Measurements from ENCODE around the gene SNX30.

The SNX30 gene

GRCh38 chr9:112886351-112886750 is 135.8 kb downstream of the SNX30 start:
- DNase-seq (ENCODE audit: low read depth), result no peak

- no peak for DNase-seq (ENCODE audit: low read depth)
Observed at GRCh38 chr9:112887381-112887780, 136.8 kb downstream of the SNX30 start.

- no peak for DNase-seq (ENCODE audit: low read depth)
Observed at GRCh38 chr9:112890106-112891081, 139.8 kb downstream of the SNX30 start, which contains the start of gene SLC46A2. Gene SLC46A2 (minus strand): TSS chr9:112890876. CDS start chr9:112890681, 195 bp downstream.

- DNase-seq (ENCODE audit: low read depth), result no peak
Observed at GRCh38 chr9:112891521-112891920, 141.0 kb downstream of the SNX30 start.

GRCh38 chr9:112892981-112893380 is 142.4 kb downstream of the SNX30 start:
- DNase-seq (ENCODE audit: low read depth), result no peak

- no peak for DNase-seq (ENCODE audit: low read depth)
Observed at GRCh38 chr9:112894041-112894440, 143.5 kb downstream of the SNX30 start.

GRCh38 chr9:112894699-112895098 is 144.1 kb downstream of the SNX30 start:
- no peak for DNase-seq (ENCODE audit: low read depth)

- no peak for DNase-seq (ENCODE audit: low read depth)
Observed at GRCh38 chr9:112896131-112896530, 145.6 kb downstream of the SNX30 start.

- DNase-seq (ENCODE audit: low read depth), result no peak
Observed at GRCh38 chr9:112898872-112899311, 148.3 kb downstream of the SNX30 start.

- DNase-seq (ENCODE audit: low read depth), result no peak
Observed at GRCh38 chr9:112900488-112900887, 149.9 kb downstream of the SNX30 start.

GRCh38 chr9:112900901-112901300 is 150.3 kb downstream of the SNX30 start:
- no peak for DNase-seq (ENCODE audit: low read depth)

GRCh38 chr9:112905084-112905483 is 154.5 kb downstream of the SNX30 start:
- DNase-seq (ENCODE audit: low read depth), result no peak

- DNase-seq (ENCODE audit: low read depth), result no peak
Observed at GRCh38 chr9:112911736-112912135, 161.2 kb downstream of the SNX30 start.

- DNase-seq (ENCODE audit: low read depth), result no peak
Observed at GRCh38 chr9:112912636-112913035, 162.1 kb downstream of the SNX30 start.

GRCh38 chr9:112913326-112913725 is 162.8 kb downstream of the SNX30 start:
- DNase-seq (ENCODE audit: low read depth), result no peak

GRCh38 chr9:112914524-112914923 is 164.0 kb downstream of the SNX30 start:
- no peak for DNase-seq (ENCODE audit: low read depth)

- no peak for DNase-seq (ENCODE audit: low read depth)
Observed at GRCh38 chr9:112917047-112917986, 166.8 kb downstream of the SNX30 start.

- no peak for DNase-seq (ENCODE audit: low read depth)
Observed at GRCh38 chr9:112917987-112918362, 167.4 kb downstream of the SNX30 start.

GRCh38 chr9:112921549-112921948 is 171.0 kb downstream of the SNX30 start:
- DNase-seq (ENCODE audit: low read depth), result peak; percentile 52
